ENCODE results near the gene WFDC8.
A peak's percentile ranks its signal among the peaks of the same experiment; 100 is the strongest.
"Not testable (repeated sequence)": the region's sequence is repeated elsewhere in the genome, so short reads cannot be mapped to it uniquely, and the experiment has no call there.

WFDC8 gene

GRCh38 chr20:45579184-45579583 lies at the start of gene WFDC8:
Gene WFDC8, minus strand, starts transcription at chr20:45579284. Its CDS starts 37 bp downstream, at chr20:45579247.
- no peak for DNase-seq (ENCODE audit: low read depth)

GRCh38 chr20:45626540-45626939 lies 47.5 kb upstream of the WFDC8 start:
- DNase-seq (ENCODE audit: low read depth) = no peak

GRCh38 chr20:45621593-45621992 lies 42.5 kb upstream of the WFDC8 start:
- DNase-seq (ENCODE audit: low read depth) = no peak

- no peak for DNase-seq (ENCODE audit: low read depth)
Observed at GRCh38 chr20:45617591-45617990, 38.5 kb upstream of the WFDC8 start.

- no peak for DNase-seq (ENCODE audit: low read depth)
Observed at GRCh38 chr20:45612314-45612713, 33.2 kb upstream of the WFDC8 start.

DNA sequence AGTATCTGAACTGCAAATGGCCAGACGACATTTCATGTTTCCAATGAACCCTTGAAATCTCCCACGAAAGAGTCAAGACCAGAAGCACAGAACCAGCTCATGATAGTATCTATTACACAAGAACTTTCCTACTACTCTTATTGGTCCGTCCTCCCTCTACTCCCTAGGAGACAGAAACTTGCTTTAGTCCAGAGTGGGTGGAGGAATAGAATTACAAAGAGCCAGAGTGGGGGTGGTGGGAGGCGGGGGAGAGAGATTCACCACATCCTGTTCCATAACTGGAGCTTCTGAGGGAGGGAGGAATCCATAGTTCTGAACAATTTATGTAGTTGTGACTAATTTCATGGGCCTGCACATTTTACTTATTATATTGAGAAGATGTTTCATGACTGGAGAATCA lies 32.0 kb upstream of the WFDC8 start:
- DNase-seq (ENCODE audit: low read depth) = peak; percentile 17

- DNase-seq (ENCODE audit: low read depth) = no peak
Observed at GRCh38 chr20:45607810-45608209, 28.7 kb upstream of the WFDC8 start.

DNA sequence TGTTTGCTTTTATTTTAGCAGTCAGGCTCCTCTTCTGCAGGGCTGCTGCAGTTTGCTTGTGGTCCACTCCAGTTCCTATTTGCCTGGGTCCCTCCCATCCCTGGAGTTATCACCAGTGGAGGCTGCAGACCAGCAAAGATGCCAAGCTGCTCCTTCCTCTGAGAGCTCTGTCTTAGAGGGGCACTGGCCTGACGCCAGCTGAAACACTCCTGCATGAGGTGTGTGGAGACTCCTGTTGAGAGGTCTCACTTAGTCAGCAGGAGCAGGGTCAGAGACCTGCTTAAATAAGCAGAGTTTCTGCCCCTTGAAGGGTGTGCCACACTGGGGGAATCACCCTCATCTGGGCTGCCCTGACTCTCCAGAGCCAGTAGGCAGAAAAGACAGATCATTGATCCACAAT lies 16.2 kb upstream of the WFDC8 start:
- no peak for DNase-seq (ENCODE audit: low read depth)

GRCh38 chr20:45593498-45593897 lies 14.4 kb upstream of the WFDC8 start:
- DNase-seq (ENCODE audit: low read depth) = no peak

DNA sequence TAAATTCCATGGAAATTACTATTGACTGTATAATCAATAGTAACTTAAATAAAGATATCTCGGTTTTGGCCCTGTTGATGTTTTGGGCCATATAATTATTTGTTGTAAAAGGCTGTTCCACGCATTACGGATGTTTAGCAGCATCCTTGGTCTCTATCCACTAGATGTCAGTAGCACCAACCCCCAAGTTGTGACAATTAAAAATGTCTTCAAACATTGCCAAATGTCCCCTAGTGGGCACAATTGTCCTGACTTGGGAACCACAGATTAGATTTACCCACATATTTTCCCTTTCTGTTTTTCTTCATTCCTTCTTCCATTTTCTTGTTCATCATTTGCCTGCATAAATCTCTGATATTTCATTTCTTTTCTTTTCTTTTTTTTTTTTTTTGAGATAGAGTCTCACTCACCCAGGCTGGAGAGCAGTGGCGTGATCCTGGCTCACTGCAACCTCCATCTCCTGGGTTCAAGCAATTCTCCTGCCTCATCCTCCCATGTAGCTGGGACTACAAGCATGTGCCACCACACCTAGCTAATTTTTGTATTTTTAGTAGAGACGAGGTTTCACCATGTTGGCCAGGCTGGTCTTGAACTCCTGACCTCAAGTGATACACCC lies 13.6 kb upstream of the WFDC8 start:
- no peak for DNase-seq (ENCODE audit: low read depth)

DNA sequence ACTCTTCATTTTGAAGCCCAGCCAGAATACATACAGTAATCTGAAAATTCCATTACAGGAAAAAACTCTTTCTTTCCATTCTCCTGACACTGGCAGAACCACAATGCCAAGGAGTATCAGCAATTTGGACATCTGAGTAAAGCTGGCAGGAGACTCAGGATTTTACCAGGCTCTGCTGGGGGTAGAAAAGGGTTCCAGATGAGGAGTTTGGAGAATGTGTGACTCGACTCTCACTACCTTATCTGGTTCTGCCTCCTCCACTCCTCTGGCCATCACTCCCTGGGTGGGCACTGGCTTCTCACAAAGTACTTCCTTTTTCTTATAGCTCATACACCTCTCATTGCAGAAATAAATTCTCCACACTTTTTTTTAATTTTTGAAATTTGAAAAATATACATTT lies 10.6 kb upstream of the WFDC8 start:
- DNase-seq (ENCODE audit: low read depth) = no peak

DNA sequence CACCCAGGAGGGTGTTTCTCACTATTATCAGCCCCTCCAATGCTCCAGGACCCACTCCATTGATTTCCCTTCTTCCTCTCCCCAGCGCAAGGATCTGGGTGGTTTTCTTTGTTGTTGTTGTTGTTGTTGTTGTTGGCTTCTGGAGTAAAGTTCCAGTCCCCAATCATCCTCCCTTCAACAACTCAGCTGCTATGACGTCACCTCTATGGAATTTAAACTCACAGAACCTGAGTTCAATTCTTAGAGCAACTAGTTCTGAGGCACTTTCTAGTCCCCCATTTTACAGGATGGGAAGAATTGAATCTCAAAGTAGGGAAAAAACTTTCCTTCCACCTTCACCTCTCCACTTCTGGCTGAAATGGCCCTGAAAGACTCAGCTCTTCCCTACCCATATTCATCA lies 9.7 kb upstream of the WFDC8 start:
- DNase-seq (ENCODE audit: low read depth) = no peak

- DNase-seq (ENCODE audit: low read depth) = not testable (repeated sequence)
Observed at GRCh38 chr20:45585986-45586385, 6.9 kb upstream of the WFDC8 start.

DNA sequence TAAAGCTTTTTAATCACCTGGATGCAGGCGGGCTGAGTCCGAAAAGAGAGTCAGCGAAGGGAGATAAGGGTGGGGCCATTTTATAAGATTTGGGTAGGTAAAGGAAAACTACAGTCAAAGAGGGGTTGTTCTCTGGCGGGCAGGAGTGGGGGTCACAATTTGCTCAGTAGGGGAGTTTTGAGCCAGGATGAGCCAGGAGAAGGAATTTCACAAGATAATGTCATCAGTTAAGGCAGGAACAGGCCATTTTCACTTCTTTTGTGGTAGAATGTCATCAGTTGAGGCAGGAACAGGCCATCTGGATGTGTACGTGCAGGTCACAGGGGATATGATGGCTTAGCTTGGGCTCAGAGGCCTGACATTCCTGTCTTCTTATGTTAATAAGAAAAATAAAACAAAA lies 5.2 kb upstream of the WFDC8 start:
- DNase-seq (ENCODE audit: low read depth) = not testable (repeated sequence)

DNA sequence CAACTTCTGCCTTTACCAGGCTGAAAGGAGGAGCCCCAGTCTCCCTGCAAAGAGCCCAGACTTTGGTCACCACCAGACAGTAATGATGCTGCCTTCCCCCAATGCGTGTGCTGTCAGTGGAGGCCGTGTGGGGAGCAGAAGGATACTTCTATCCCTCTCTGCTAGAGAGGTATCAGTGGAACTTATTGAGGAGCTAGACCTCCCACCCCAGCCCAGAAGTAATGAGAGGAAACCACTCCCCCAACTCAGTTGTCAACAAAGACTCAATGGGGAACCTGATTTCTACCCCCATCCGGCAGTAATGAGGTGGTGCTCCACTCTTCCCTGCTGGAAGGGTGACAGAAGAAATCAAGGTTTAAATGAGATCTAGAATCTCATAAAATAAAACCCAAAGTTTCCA lies 4.4 kb upstream of the WFDC8 start:
- DNase-seq (ENCODE audit: low read depth) = no peak

GRCh38 chr20:45581702-45582101 lies 2.6 kb upstream of the WFDC8 start:
- no peak for DNase-seq (ENCODE audit: low read depth)

DNA sequence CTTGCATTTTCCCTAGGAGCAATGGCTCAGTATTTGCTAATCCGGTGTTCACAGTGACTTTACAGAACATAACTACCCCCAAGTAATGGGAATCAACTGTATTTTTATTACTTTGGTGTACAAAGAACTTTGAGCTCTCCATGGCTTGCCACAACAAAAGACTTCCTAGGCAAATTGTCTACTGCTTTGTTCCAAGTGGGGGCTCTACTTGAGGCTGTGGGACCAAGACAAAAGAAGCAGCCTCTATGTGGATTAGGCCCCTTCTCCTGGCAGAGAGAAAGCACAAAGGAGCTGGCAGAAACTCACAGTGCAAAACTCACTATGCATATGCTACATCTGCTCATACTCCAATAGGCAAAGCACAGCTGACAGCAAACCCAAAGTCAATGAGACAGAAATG lies 853 bp downstream of the WFDC8 start:
- DNase-seq (ENCODE audit: low read depth) = no peak

DNA sequence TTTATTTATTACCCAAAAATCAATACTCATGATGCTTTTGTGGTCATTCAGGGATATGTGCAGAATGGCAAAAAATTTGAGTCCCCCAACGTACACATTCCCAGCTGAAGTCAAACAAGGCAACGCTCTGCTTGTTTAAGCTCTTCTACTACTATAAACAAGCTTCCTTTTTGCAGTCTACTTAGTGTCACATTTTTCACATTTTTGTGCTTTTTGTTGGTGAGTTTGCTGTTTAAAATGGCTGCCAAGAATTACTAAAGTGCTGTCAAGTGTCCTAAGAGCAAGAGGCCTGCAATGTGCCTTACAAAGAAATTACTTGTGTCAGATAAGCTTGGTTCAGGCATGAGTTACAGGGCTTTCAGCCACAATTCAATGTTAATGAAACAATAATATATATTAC lies 2.1 kb downstream of the WFDC8 start:
- no peak for DNase-seq (ENCODE audit: low read depth)

DNA sequence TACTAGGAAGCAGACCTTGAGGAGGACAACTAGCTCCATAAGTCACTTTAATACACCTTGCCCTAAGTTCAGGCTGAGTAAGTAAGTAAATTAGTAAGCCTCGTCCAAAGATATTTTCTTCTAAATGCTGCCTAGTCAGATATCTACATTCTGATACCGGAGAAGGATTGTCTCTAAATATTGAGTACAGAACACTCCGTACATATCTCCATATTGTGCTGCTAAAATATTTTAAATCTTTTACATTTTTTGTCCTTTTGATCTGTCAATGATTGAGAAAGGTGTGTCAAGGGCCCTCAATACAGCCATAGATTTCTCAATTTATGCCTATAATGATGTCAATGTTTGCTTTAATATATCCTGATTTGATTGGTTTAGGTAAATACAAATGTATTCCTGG lies 3.2 kb downstream of the WFDC8 start:
- DNase-seq (ENCODE audit: low read depth) = no peak

GRCh38 chr20:45569650-45570049 lies 9.4 kb downstream of the WFDC8 start:
- DNase-seq (ENCODE audit: low read depth) = not testable (repeated sequence)

- no peak for DNase-seq (ENCODE audit: low read depth)
Observed at GRCh38 chr20:45564760-45565276, 14.3 kb downstream of the WFDC8 start.

DNA sequence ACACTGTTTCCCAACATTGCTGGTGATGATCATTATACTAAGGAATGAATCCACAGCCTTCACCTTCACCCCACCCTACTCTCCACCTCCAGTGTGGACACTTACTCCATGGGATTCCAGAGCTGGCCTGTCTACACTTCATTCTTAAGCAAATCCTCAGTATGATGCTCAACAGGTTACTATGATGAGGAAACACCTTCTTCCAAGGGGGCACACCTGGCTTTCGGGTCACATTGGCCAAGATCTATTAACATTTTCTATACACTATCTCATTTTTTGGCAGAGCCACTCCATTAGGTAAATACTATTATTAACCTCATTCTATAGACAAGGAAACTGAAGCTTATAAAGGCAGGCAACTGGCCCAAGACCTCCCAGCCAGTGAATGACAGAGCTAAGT lies 23.9 kb downstream of the WFDC8 start:
- DNase-seq (ENCODE audit: low read depth) = no peak

DNA sequence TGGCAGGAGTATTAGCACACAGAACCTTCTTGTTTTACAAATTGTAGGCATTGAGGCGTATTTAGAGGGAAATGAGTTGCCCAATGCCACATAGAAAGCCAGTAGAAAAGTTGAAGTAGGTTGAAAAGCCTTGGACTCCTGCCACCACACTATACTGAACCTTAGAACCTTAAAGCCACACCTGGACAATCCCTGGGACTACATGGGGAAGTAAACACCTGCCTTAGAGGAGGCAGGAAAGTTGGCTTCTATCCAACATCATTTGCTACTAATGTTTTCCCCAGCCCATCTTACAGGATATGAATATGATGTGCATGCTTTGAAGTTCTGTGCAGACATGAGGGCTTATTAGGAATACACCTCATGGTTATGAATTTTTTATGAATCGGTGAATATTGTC lies 26.6 kb downstream of the WFDC8 start:
- no peak for DNase-seq (ENCODE audit: low read depth)

GRCh38 chr20:45550765-45551164 lies 28.3 kb downstream of the WFDC8 start:
- no peak for DNase-seq (ENCODE audit: low read depth)

Measured in stimulated activated CD8-positive, alpha-beta memory T cell treated with anti-CD3 and anti-CD28 coated beads, Interleukin-4, amount 100 ng/mL, for 24 hours (primary cell).